HG02798 (cell line): ENCODE data around the gene AMELY.
"Not testable (repeated sequence)": the region's sequence is repeated elsewhere in the genome, so short reads cannot be mapped to it uniquely, and the experiment has no call there.

ENCODE experiments used
- ATAC-seq: cut with Tn5 transposase; IDR thresholded peaks from one replicate; pipeline ENCODE4 v1.9.1; 2021; ENCODE audit warnings: mild to moderate bottlenecking; ENCODE audit not compliant: unreplicated experiment, poor library complexity

Gene AMELY

GRCh38 chrY:6911253-6911881 is at the start of gene AMELY:
AMELY (minus strand) TSS chrY:6911752; CDS start chrY:6872608, 39,144 bp downstream.
- no peak for ATAC-seq

- no peak for ATAC-seq
Observed at GRCh38 chrY:6949947-6950346, 38.4 kb upstream of the AMELY start.

GRCh38 chrY:6948378-6948777 is 36.8 kb upstream of the AMELY start:
- ATAC-seq: no peak

GRCh38 chrY:6947695-6948094 is 36.1 kb upstream of the AMELY start:
- no peak for ATAC-seq

- no peak for ATAC-seq
Observed at GRCh38 chrY:6935497-6935896, 23.9 kb upstream of the AMELY start.

- no peak for ATAC-seq
Observed at GRCh38 chrY:6931779-6932396, 20.3 kb upstream of the AMELY start.

- ATAC-seq: no peak
Observed at GRCh38 chrY:6929237-6929636, 17.7 kb upstream of the AMELY start.

- no peak for ATAC-seq
Observed at GRCh38 chrY:6928265-6928664, 16.7 kb upstream of the AMELY start.

GRCh38 chrY:6921061-6921460 is 9.5 kb upstream of the AMELY start:
- no peak for ATAC-seq

- ATAC-seq: no peak
Observed at GRCh38 chrY:6913362-6913761, 1.8 kb upstream of the AMELY start.

- no peak for ATAC-seq
Observed at GRCh38 chrY:6910372-6911252, 940 bp downstream of the AMELY start, which contains the start of gene TBL1Y. TBL1Y (plus strand) TSS chrY:6910697; CDS start chrY:7025085, 114,388 bp downstream.

GRCh38 chrY:6909856-6910255 is 1.7 kb downstream of the AMELY start:
- no peak for ATAC-seq

GRCh38 chrY:6909118-6909521 is 2.4 kb downstream of the AMELY start:
- no peak for ATAC-seq

GRCh38 chrY:6908021-6908420 is 3.5 kb downstream of the AMELY start:
- not testable (repeated sequence) for ATAC-seq

GRCh38 chrY:6907591-6907990 is 4.0 kb downstream of the AMELY start:
- no peak for ATAC-seq

- not testable (repeated sequence) for ATAC-seq
Observed at GRCh38 chrY:6902116-6902515, 9.4 kb downstream of the AMELY start.

GRCh38 chrY:6895236-6895635 is 16.3 kb downstream of the AMELY start:
- ATAC-seq: no peak

- no peak for ATAC-seq
Observed at GRCh38 chrY:6894496-6894895, 17.1 kb downstream of the AMELY start.

GRCh38 chrY:6849384-6849783 is 62.2 kb downstream of the AMELY start:
- no peak for ATAC-seq

- not testable (repeated sequence) for ATAC-seq
Observed at GRCh38 chrY:6842650-6843049, 68.9 kb downstream of the AMELY start.
